HG02981 (cell line): ENCODE results near the gene SLC35B2.

Source experiments
- ATAC-seq: cut with Tn5 transposase; IDR thresholded peaks from one replicate; pipeline ENCODE4 v1.9.1; 2021; ENCODE audit warnings: mild to moderate bottlenecking, moderate library complexity; ENCODE audit not compliant: unreplicated experiment

The SLC35B2 gene

GRCh38 chr6:44269178-44269920 is 12.0 kb upstream of the SLC35B2 start:
- no peak for ATAC-seq

GRCh38 chr6:44268095-44268628 is 10.8 kb upstream of the SLC35B2 start:
- no peak for ATAC-seq

GRCh38 chr6:44267252-44267651 is 9.9 kb upstream of the SLC35B2 start:
- ATAC-seq, result no peak

- ATAC-seq, result peak; percentile 33
Measured at GRCh38 chr6:44266347-44266746, 9.0 kb upstream of the SLC35B2 start.

- ATAC-seq, result no peak
Measured at GRCh38 chr6:44265722-44266233, 8.4 kb upstream of the SLC35B2 start.

GRCh38 chr6:44265007-44265721 is 7.8 kb upstream of the SLC35B2 start, which contains the start of gene NFKBIE:
TSS of gene NFKBIE (minus strand) at chr6:44265551. CDS start at chr6:44265346, 205 bp downstream.
- peak; percentile 33 for ATAC-seq

GRCh38 chr6:44264154-44265006 is 7.1 kb upstream of the SLC35B2 start:
- peak; percentile 35 for ATAC-seq

GRCh38 chr6:44263354-44264100 is 6.2 kb upstream of the SLC35B2 start:
- no peak for ATAC-seq

- no peak for ATAC-seq
Measured at GRCh38 chr6:44262467-44263353, 5.4 kb upstream of the SLC35B2 start.

- ATAC-seq, result no peak
Measured at GRCh38 chr6:44261581-44261980, 4.3 kb upstream of the SLC35B2 start.

GRCh38 chr6:44260451-44261297 is 3.3 kb upstream of the SLC35B2 start:
- ATAC-seq, result no peak

- ATAC-seq, result no peak
Measured at GRCh38 chr6:44260011-44260410, 2.7 kb upstream of the SLC35B2 start.

- ATAC-seq, result no peak
Measured at GRCh38 chr6:44258921-44259320, 1.6 kb upstream of the SLC35B2 start.

- ATAC-seq, result no peak
Measured at GRCh38 chr6:44258325-44258863, 1.1 kb upstream of the SLC35B2 start.

GRCh38 chr6:44257753-44258324 is 511 bp upstream of the SLC35B2 start:
- peak; percentile 17 for ATAC-seq

GRCh38 chr6:44256775-44257024 is 628 bp downstream of the SLC35B2 start:
- no peak for ATAC-seq

- ATAC-seq, result no peak
Measured at GRCh38 chr6:44255871-44256774, 1.2 kb downstream of the SLC35B2 start.
